ENCODE measurements around the gene KIRREL3. TPM values are rescaled to one million over a fixed set of nuclear protein-coding genes. Genes with fewer than 3 reads are reported as not detected.

The KIRREL3 gene
- total RNA-seq, 1 donor from 2014 or later, result under 0.01 TPM

DNA sequence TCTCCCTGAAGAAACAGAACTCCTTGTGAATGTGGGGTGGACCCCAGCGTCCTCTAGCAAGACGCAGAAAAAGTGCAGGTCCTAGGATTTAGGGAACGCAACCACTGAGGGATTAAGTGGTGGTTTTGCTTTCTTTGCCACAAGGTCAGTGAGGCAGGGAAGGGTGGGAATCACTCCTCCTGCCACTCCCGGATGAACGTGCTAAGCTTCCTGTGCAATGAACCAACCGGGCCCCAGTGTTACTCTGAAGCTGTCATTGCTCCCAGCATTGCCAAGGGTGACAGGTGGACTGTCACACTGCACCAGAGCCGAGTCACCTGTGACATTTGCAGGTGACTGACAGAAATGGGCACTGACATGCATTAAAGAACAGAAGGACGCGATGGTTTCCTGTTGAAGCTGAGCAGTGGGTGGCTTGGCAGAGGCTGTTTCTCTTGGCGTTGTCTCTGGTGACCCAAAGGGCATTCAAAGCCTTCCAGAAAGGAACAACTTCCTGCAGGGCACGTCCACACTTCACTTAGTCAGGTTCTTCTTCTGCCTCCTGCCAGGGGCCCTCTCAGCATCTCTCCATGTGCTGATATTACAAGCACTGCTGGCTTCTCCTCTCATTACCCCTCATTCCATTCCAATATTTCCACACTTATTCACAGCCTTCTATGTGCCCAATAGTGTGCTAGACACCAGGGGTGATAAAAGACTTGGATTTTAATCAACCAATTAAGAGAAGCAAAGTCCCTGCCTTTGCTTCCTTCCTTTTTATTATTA, 9.7 kb downstream of the KIRREL3 start:
- H3K4me1 ChIP-seq (ENCODE audit: control insufficient read depth in 3 of 3, insufficient read depth in 3 of 3, low read length in 3 of 3), result peaks cover 0 to 6% (median 3%) of the 10 kb centered on the region in 3 donors
- H3K4me3 ChIP-seq (ENCODE audit: low read length in 3 of 3), result no peak overlapping the region
- peaks cover 3 to 20% (median 6%) of the 10 kb centered on the region in 3 donors for H3K27me3 ChIP-seq (ENCODE audit: control insufficient read depth in 3 of 3, insufficient read depth in 3 of 3, low read length in 3 of 3)
- no peaks in the 10 kb centered on the region for H3K36me3 ChIP-seq (ENCODE audit: control insufficient read depth in 3 of 3, insufficient read depth in 3 of 3, low read length in 3 of 3)
- H3K9me3 ChIP-seq (ENCODE audit: control insufficient read depth in 3 of 3, low read length in 3 of 3), result no peaks in the 10 kb centered on the region
- peak overlapping the region in 1 of 3 donors; percentile 16 for H3K9ac ChIP-seq (ENCODE audit: low read depth in 1 of 3, low read length in 3 of 3)
- no peak overlapping the region for H3K27ac ChIP-seq (ENCODE audit: low read depth, low read length)

DNA sequence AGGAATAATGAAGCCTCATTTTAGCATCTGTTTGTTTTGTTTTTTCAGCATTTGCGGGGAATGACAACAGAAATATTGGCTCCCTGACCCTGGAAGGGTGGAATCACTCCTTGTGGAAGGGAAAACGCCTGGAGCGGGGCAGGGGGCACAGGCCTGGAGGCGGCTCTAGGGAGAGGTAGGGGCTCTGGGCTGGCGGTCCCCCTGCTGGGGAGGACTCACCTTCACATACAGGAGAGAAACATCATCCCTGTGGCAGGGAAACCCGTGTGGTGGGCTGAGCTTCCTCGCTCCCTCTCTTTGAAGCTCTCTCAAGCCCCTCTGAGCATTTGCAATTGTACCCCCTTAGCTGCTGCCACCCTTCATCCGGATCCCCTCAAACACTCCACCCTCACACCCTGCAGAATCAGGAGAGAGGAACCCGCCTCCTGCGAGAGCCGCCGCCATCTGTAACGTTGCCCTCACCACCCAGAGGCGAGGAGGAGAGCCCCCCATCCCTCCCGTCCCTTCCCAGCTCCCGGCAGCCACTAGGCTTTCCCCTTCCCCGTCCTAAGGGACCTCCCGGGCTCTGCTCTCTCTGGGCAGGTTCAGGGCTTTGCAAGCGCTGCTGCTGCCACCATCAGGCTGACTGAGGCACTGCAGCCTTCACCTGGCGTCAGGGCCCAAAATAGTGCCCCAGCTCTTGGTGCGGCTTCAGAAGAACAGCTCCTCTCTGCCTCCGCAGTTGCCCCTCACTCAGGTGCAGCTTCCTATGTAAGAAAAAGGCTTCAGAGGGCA, 10.4 kb downstream of the KIRREL3 start:
- peaks cover 0 to 6% (median 0%) of the 10 kb centered on the region in 3 donors for H3K4me1 ChIP-seq (ENCODE audit: control insufficient read depth in 3 of 3, insufficient read depth in 3 of 3, low read length in 3 of 3)
- H3K9me3 ChIP-seq (ENCODE audit: control insufficient read depth in 3 of 3, low read length in 3 of 3), result no peaks in the 10 kb centered on the region
- no peaks in the 10 kb centered on the region for H3K36me3 ChIP-seq (ENCODE audit: control insufficient read depth in 3 of 3, insufficient read depth in 3 of 3, low read length in 3 of 3)
- no peak overlapping the region for H3K4me3 ChIP-seq (ENCODE audit: low read length in 3 of 3)
- peak overlapping the region in 1 of 3 donors; percentile 16 for H3K9ac ChIP-seq (ENCODE audit: low read depth in 1 of 3, low read length in 3 of 3)
- H3K27ac ChIP-seq (ENCODE audit: low read depth, low read length), result no peak overlapping the region
- H3K27me3 ChIP-seq (ENCODE audit: control insufficient read depth in 3 of 3, insufficient read depth in 3 of 3, low read length in 3 of 3), result peaks cover 3 to 20% (median 6%) of the 10 kb centered on the region in 3 donors

DNA sequence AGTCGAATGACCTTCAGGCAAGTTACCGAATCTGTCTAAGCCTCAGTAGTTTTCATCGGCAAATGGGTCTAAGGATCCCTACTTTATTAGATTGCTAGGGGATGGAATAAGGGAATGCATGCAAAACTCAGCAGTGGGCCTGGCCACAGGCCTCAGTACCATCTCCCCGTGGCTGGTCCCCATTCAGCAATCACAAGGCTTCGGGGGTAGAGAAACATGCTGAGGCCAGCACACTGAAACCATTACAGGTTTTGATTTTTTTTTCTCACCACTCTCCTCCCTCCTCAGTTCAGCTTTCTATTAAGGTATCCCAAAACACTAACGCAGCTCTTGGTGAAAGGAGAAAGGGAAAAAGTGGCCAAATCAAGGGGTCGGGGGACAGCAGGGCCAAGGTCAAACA, 11.9 kb downstream of the KIRREL3 start:
- H3K4me1 ChIP-seq (ENCODE audit: control insufficient read depth in 3 of 3, insufficient read depth in 3 of 3, low read length in 3 of 3), result peaks cover 0 to 6% (median 0%) of the 10 kb centered on the region in 3 donors
- no peak overlapping the region for H3K4me3 ChIP-seq (ENCODE audit: low read length in 3 of 3)
- H3K9ac ChIP-seq (ENCODE audit: low read depth in 1 of 3, low read length in 3 of 3), result no peak overlapping the region
- H3K27ac ChIP-seq (ENCODE audit: low read depth, low read length), result no peak overlapping the region
- no peaks in the 10 kb centered on the region for H3K9me3 ChIP-seq (ENCODE audit: control insufficient read depth in 3 of 3, low read length in 3 of 3)
- peaks cover 5 to 20% (median 6%) of the 10 kb centered on the region in 3 donors for H3K27me3 ChIP-seq (ENCODE audit: control insufficient read depth in 3 of 3, insufficient read depth in 3 of 3, low read length in 3 of 3)
- H3K36me3 ChIP-seq (ENCODE audit: control insufficient read depth in 3 of 3, insufficient read depth in 3 of 3, low read length in 3 of 3), result no peaks in the 10 kb centered on the region

DNA sequence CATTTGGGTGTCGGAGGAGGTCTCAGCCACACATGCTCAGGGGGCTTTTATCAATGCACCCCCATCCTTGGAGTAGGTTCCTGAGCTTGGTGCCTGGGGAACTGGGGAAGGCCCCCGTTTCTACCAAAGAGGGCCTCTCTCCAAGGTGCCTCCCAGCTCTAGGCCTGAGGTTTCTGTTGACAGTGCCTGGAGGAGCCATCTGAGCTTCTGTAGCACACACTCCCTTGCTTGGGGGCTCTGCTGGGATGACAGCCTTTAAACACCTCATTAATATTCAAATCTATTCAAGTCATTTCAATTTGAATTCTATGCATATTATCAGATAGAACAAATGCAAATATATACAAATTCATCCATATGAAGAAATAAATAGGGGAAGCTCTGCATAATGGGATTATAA, 18.9 kb downstream of the KIRREL3 start:
- Histone ChIP-seq H3K27me3 (ENCODE audit: control insufficient read depth in 3 of 3, insufficient read depth in 3 of 3, low read length in 3 of 3) (peaks cover 5 to 27% (median 9%) of the 10 kb centered on the region in 3 donors), H3K27ac (ENCODE audit: low read depth, low read length) (no peak overlapping the region), H3K36me3 (ENCODE audit: control insufficient read depth in 3 of 3, insufficient read depth in 3 of 3, low read length in 3 of 3) (no peaks in the 10 kb centered on the region), H3K9ac (ENCODE audit: low read depth in 1 of 3, low read length in 3 of 3) (no peak overlapping the region), H3K4me1 (ENCODE audit: control insufficient read depth in 3 of 3, insufficient read depth in 3 of 3, low read length in 3 of 3) (no peaks in the 10 kb centered on the region), H3K9me3 (ENCODE audit: control insufficient read depth in 3 of 3, low read length in 3 of 3) (no peaks in the 10 kb centered on the region), H3K4me3 (ENCODE audit: low read length in 3 of 3) (no peak overlapping the region)

DNA sequence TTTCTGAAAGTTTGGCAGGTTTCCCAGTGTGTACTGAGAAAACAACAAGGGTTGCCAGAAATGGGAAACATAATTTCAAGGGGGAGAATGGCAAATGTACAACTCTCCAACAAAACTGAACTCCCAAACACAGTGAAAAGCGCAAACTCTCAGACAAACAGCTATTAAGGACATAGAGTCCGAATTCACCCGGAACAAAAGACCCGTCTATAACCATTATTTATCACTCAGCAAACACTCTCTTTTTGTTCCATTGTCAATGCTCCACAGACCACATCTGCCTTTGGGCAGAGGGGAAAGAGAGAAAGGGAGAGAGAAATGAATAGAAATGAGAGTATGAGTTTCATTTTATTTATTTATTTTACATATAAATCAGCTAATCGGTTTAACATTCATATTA, 21.7 kb downstream of the KIRREL3 start:
- Histone ChIP-seq H3K27ac (ENCODE audit: low read depth, low read length) (no peak overlapping the region), H3K9ac (ENCODE audit: low read depth in 1 of 3, low read length in 3 of 3) (no peak overlapping the region), H3K27me3 (ENCODE audit: control insufficient read depth in 3 of 3, insufficient read depth in 3 of 3, low read length in 3 of 3) (peaks cover 3 to 27% (median 9%) of the 10 kb centered on the region in 3 donors), H3K4me3 (ENCODE audit: low read length in 3 of 3) (no peak overlapping the region), H3K9me3 (ENCODE audit: control insufficient read depth in 3 of 3, low read length in 3 of 3) (no peaks in the 10 kb centered on the region), H3K36me3 (ENCODE audit: control insufficient read depth in 3 of 3, insufficient read depth in 3 of 3, low read length in 3 of 3) (no peaks in the 10 kb centered on the region), H3K4me1 (ENCODE audit: control insufficient read depth in 3 of 3, insufficient read depth in 3 of 3, low read length in 3 of 3) (no peaks in the 10 kb centered on the region)

DNA sequence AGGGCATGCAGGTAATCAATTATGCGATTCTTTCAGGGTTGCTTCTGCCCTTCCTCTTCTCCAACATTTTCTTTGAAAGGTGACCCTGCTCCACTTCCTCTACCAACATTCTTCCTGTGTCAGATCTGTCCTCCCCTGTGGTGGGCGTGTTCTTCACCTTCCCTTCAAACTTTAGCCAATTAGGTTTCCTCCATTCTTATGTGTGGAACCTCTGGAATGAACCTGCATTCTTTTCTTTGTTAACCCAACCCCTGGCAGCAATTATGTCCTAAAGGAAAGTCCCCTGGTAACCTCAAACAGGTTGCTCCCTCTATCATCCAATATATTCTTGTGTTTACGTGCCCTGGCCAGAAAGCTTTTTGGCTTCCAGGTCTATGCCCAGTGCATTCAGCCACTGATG, 22.4 kb downstream of the KIRREL3 start:
- Histone ChIP-seq H3K4me1 (ENCODE audit: control insufficient read depth in 3 of 3, insufficient read depth in 3 of 3, low read length in 3 of 3) (no peaks in the 10 kb centered on the region), H3K9ac (ENCODE audit: low read depth in 1 of 3, low read length in 3 of 3) (no peak overlapping the region), H3K27ac (ENCODE audit: low read depth, low read length) (no peak overlapping the region), H3K4me3 (ENCODE audit: low read length in 3 of 3) (no peak overlapping the region), H3K36me3 (ENCODE audit: control insufficient read depth in 3 of 3, insufficient read depth in 3 of 3, low read length in 3 of 3) (no peaks in the 10 kb centered on the region), H3K9me3 (ENCODE audit: control insufficient read depth in 3 of 3, low read length in 3 of 3) (no peaks in the 10 kb centered on the region), H3K27me3 (ENCODE audit: control insufficient read depth in 3 of 3, insufficient read depth in 3 of 3, low read length in 3 of 3) (peaks cover 3 to 24% (median 9%) of the 10 kb centered on the region in 3 donors)

DNA sequence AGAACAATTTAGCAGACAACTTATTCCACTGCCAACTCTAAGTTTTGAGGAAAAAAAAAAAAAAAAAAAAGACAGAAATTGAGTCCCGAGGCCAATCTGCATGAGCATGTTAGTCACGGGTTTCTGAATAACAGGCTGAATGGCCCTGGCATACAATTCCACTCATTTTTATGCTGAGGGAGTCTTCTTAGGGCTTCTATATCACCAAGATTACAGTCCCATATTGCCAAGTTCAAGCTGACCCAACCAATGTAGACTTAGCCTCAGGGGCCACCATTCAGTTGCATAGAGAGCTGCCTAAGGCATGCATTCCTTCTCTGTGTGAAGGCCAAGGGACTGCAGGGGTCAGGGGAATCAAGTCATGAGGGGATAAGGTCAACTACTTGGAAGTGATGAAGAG, 27.5 kb downstream of the KIRREL3 start:
- no peak overlapping the region for H3K9ac ChIP-seq (ENCODE audit: low read depth in 1 of 3, low read length in 3 of 3)
- H3K9me3 ChIP-seq (ENCODE audit: control insufficient read depth in 3 of 3, low read length in 3 of 3), result peaks cover 0 to 2% (median 0%) of the 10 kb centered on the region in 3 donors
- no peaks in the 10 kb centered on the region for H3K36me3 ChIP-seq (ENCODE audit: control insufficient read depth in 3 of 3, insufficient read depth in 3 of 3, low read length in 3 of 3)
- no peak overlapping the region for H3K27ac ChIP-seq (ENCODE audit: low read depth, low read length)
- no peak overlapping the region for H3K4me3 ChIP-seq (ENCODE audit: low read length in 3 of 3)
- H3K4me1 ChIP-seq (ENCODE audit: control insufficient read depth in 3 of 3, insufficient read depth in 3 of 3, low read length in 3 of 3), result no peaks in the 10 kb centered on the region
- H3K27me3 ChIP-seq (ENCODE audit: control insufficient read depth in 3 of 3, insufficient read depth in 3 of 3, low read length in 3 of 3), result peaks cover 3 to 26% (median 13%) of the 10 kb centered on the region in 3 donors

DNA sequence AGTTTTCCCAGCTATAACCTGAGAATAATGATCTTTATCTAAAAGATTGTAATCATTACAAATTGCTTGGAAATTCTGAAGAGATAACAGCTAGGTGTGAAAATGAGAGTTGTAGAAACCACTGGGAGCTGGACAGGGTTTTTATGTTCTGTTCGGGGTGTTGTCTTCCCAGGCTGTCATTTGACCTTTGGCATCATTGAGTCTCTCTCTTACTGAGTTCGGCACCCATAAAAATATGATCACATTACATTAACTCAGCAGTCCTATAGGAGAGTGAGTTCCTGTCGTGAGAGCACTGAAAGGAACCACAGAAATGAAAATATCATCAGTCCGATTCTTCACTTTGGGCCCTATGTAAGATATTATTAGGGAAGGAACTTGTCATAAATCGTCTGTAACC, 29.3 kb downstream of the KIRREL3 start:
- Histone ChIP-seq H3K9ac (ENCODE audit: low read depth in 1 of 3, low read length in 3 of 3) (no peak overlapping the region), H3K36me3 (ENCODE audit: control insufficient read depth in 3 of 3, insufficient read depth in 3 of 3, low read length in 3 of 3) (no peaks in the 10 kb centered on the region), H3K4me3 (ENCODE audit: low read length in 3 of 3) (no peak overlapping the region), H3K27me3 (ENCODE audit: control insufficient read depth in 3 of 3, insufficient read depth in 3 of 3, low read length in 3 of 3) (peaks cover 0 to 25% (median 12%) of the 10 kb centered on the region in 3 donors), H3K27ac (ENCODE audit: low read depth, low read length) (no peak overlapping the region), H3K9me3 (ENCODE audit: control insufficient read depth in 3 of 3, low read length in 3 of 3) (peaks cover 0 to 2% (median 0%) of the 10 kb centered on the region in 3 donors), H3K4me1 (ENCODE audit: control insufficient read depth in 3 of 3, insufficient read depth in 3 of 3, low read length in 3 of 3) (no peaks in the 10 kb centered on the region)

DNA sequence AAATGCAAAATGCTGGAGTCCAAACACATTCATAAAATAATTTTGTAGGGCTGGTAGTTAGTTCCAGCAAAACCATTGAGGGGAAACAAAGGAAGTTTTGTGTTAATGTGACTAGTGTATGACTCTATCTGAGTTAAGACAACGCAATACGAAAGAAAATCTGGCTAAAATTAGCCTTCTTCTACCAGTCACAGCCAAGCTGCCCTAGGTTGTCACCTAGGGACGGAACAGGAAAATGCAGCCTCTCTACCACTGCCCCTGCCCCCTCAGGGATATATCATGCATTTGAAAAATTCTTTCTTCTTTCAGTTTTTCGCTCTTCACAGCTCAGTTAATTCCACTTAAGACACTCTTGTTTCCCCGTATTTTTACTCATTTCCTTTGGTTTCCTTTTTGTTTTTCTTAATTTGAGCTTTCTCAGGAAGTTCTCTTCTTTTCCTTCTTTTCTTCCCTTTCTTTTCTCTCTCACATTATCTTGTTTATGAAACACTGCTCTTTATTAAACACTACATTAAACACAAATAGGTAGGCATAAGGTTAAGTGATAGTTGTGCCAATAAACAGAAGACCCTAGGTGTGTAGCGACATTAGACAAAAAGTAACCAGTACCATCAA, 30.6 kb downstream of the KIRREL3 start:
- no peak overlapping the region for H3K9ac ChIP-seq (ENCODE audit: low read depth in 1 of 3, low read length in 3 of 3)

More for the DNA sequence above, 30.6 kb downstream of the KIRREL3 start:
- Histone ChIP-seq H3K4me3 (ENCODE audit: low read length in 3 of 3) (no peak overlapping the region), H3K4me1 (ENCODE audit: control insufficient read depth in 3 of 3, insufficient read depth in 3 of 3, low read length in 3 of 3) (no peaks in the 10 kb centered on the region), H3K27me3 (ENCODE audit: control insufficient read depth in 3 of 3, insufficient read depth in 3 of 3, low read length in 3 of 3) (peaks cover 0 to 25% (median 12%) of the 10 kb centered on the region in 3 donors), H3K27ac (ENCODE audit: low read depth, low read length) (no peak overlapping the region), H3K9me3 (ENCODE audit: control insufficient read depth in 3 of 3, low read length in 3 of 3) (peaks cover 0 to 2% (median 0%) of the 10 kb centered on the region in 3 donors), H3K36me3 (ENCODE audit: control insufficient read depth in 3 of 3, insufficient read depth in 3 of 3, low read length in 3 of 3) (no peaks in the 10 kb centered on the region)
